Right lobe of liver (tissue), 4 donors: ENCODE data around the gene CATSPERD.

Experiments used
- CTCF ChIP-seq, 4 donors: fragments of 200-600 bp in 3 of 4; fragments of 450-650 bp in 1 of 4; IDR thresholded peaks; one replicate each; pipeline versions ENCODE4 v1.5.1 to v1.8.0; 2016 to 2022; ENCODE audit warnings: antibody characterized with exemption in 4 of 4, mild to moderate bottlenecking in 2 of 4
- POLR2A ChIP-seq: fragments of 450-650 bp; IDR thresholded peaks from one replicate; pipeline ENCODE4 v1.6.1; 2017; ENCODE audit warnings: antibody characterized with exemption, mild to moderate bottlenecking
- donor health status: DM: no; HTN: no; CAD: no.
- donor health status: DM: no; HTN: no; CAD: no.
- donor health status: DM: no; HTN: yes; CAD: no.

- TF ChIP-seq CTCF (IDR thresholded peaks at IDR 0.05) (no peak), POLR2A (no peak)
These were observed 2.3 kb upstream of the CATSPERD start for GRCh38 chr19:5718037-5718578.
